ENCODE data around the gene GTF2I. TPM values are rescaled to one million over a fixed set of nuclear protein-coding genes. Genes with fewer than 3 reads are reported as not detected.
"Not testable (repeated sequence)": the region's sequence is repeated elsewhere in the genome, so short reads cannot be mapped to it uniquely, and the experiment has no call there.

The GTF2I gene
- total RNA-seq, 1 donor from 2014 or later: 312 TPM

DNA sequence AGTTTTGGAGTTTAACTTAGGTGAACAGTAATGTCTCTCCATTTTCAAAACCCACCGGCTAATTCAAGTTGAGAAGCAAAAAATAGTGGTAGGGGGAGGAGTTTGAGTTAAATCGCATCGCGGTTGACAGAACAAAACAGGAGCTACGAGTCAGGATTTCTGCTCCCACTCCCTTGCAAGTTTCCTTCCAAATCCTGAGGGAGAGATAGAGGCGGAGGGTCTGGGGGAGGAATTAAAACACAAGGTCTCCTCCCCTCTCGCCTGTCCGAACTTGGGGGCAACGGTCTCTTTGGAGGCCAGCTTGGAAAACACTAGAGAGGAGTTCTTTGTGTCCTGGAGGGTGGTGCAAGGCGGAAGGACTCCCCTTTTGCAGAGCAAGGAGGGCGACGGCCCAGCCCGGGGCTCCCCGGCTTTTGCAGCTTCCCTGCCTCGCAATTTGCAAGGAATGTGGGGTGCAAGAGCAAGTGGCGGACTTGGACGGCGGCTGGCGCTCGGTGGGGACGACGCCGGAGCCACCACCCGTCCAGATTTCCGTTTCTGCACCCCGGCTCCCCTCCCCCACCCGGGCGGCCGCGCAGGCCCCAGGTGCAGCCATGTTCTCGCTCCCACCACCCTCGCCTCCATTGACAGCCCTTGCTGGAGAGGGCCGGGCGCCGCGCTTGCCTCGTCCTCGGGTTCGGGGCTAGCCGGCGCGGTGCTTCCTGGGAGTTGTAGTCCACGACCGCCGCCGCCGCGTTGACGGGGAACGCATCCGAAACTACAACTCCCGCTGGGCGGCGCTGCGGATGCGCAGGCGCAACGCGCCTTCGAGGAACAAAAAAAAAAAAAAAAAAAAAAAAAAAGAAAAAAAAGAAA lies 454 bp upstream of the GTF2I start:
- Mint-ChIP-seq H3K9me3 (ENCODE audit: unreplicated experiment) (no peaks in the 10 kb centered on the region), H3K4me1 (ENCODE audit: unreplicated experiment) (peaks cover 50% of the 10 kb centered on the region), H3K36me3 (ENCODE audit: low read depth, unreplicated experiment) (peaks cover 21% of the 10 kb centered on the region), H3K4me3 (ENCODE audit: unreplicated experiment) (peak overlapping the region; percentile 90), H3K27me3 (ENCODE audit: unreplicated experiment) (peaks cover 8% of the 10 kb centered on the region), H3K27ac (ENCODE audit: unreplicated experiment) (peak overlapping the region; percentile 96)
- peak; percentile 99 for DNase-seq (ENCODE audit: low spot score)
- TF ChIP-seq, protein P1, sequence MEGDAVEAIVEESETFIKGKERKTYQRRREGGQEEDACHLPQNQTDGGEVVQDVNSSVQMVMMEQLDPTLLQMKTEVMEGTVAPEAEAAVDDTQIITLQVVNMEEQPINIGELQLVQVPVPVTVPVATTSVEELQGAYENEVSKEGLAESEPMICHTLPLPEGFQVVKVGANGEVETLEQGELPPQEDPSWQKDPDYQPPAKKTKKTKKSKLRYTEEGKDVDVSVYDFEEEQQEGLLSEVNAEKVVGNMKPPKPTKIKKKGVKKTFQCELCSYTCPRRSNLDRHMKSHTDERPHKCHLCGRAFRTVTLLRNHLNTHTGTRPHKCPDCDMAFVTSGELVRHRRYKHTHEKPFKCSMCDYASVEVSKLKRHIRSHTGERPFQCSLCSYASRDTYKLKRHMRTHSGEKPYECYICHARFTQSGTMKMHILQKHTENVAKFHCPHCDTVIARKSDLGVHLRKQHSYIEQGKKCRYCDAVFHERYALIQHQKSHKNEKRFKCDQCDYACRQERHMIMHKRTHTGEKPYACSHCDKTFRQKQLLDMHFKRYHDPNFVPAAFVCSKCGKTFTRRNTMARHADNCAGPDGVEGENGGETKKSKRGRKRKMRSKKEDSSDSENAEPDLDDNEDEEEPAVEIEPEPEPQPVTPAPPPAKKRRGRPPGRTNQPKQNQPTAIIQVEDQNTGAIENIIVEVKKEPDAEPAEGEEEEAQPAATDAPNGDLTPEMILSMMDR (IDR thresholded peaks at IDR 0.05; ENCODE audit: unreplicated experiment): no peak

DNA sequence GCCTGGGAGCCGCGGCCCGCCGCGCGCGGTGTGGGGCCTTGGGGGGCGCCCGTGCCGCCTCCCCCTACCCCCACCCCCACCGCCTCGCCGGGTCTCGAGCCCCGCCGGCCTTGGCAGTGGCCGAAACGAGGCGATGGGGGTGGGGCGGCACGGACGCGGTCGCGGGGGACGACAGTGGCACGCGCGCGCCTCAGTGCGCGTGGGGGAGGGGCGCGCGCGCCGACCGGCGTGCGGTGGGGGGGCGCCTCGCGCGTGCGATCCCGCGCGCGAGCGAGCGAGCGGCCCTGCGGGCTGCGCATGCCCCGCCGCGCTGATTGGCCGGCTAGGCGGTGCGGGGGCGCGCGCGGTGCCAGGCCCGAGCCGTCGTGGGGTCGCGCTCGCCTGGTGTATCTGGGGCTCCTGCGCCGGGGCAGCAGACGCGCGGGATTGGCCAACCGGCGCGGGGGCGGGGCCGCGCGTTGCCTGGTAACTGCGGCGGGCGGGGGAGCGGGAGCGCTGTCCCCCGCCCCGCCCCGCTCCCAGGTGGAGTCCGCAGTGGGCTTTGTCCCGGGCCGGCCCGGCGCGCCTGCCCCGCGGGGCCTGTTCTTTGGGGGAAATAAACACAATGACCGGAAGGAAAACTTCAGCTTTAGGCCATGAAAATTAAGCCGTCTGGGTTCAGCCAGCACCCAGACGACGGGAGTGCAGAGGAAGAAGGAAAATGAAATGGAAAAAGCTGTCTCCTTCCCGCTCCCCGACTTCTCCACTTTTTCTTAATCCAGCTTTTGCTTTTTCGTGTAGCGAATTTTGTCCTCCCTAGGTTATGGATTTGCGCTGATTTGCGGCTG lies 873 bp downstream of the GTF2I start:
- Mint-ChIP-seq H3K27me3 (ENCODE audit: unreplicated experiment) (peaks cover 8% of the 10 kb centered on the region), H3K9me3 (ENCODE audit: unreplicated experiment) (no peaks in the 10 kb centered on the region), H3K27ac (ENCODE audit: unreplicated experiment) (peak overlapping the region; percentile 97), H3K4me3 (ENCODE audit: unreplicated experiment) (peak overlapping the region; percentile 95), H3K36me3 (ENCODE audit: low read depth, unreplicated experiment) (peaks cover 21% of the 10 kb centered on the region), H3K4me1 (ENCODE audit: unreplicated experiment) (peaks cover 57% of the 10 kb centered on the region)
- TF ChIP-seq, protein P1 (IDR thresholded peaks at IDR 0.05; ENCODE audit: unreplicated experiment): no peak
- DNase-seq (ENCODE audit: low spot score): peak; percentile 99

DNA sequence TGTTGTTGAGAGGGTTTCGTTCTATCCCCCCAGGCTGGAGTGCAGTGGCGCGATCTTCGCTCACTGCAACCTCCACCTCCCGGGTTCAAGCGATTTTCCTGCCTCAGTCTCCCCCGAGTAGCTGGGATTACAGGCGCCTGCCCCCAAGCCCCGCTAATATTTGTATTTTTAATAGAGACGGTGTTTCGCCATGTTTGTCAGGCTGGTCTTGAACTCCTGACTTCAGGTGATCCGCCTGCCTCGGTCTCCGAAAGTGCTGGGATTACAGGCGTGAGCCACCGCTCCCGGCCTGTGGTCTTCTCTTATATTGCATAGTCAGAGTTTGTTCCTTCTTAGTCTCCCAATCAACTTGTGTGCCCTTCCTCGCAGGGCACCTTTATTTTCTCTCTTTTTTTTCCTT lies 2.7 kb downstream of the GTF2I start:
- Mint-ChIP-seq H3K4me3 (ENCODE audit: unreplicated experiment) (peak overlapping the region; percentile 95), H3K36me3 (ENCODE audit: low read depth, unreplicated experiment) (peaks cover 21% of the 10 kb centered on the region), H3K4me1 (ENCODE audit: unreplicated experiment) (peaks cover 60% of the 10 kb centered on the region), H3K27ac (ENCODE audit: unreplicated experiment) (peak overlapping the region; percentile 74)
- H3K27me3 Mint-ChIP-seq (ENCODE audit: unreplicated experiment); DNase-seq (ENCODE audit: low spot score); H3K9me3 Mint-ChIP-seq (ENCODE audit: unreplicated experiment): not testable (repeated sequence)

DNA sequence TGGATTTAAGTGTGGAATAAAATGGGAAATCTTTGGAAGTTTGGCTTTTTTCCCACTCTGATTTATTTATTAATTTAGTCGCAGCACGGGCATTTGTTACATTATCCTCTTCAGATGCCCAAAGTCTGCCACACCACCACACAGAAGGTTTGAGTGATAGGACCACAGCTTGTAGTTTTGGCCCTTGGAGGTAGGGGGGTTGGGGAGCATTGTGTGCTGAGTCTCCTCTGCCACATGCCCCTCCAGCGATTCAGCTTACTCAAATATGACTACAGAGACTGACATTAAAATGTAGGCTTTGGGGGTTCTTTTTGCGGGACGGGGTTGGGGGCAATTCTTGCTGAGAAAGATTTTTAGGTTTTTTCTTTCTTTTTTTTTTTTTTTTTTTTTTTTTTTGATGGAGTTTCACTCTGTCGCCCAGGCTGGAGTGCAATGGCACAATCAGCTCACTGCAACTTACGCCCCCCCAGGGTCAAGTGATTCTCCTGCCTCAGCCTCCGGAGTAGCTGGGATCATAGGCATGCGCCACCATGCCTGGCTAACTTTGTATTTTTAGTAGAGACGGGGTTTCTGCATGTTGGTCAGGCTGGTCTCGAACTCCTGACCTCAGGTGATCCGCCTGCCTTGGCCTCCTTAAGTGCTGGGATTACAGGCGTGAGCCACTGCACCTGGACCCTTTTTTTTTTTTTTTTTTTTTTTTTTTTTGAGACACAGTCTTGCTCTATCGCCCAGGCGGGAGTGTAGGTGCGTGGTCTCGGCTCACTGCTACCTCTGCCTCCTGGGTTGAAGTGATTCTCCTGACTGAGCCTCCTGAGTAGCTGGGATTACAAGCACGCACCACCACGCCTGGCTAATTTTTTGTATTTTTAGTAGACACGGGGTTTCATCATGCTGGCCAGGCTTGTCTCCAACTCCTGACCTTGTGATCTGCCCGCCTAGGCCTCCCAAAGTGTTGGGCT lies 4.6 kb downstream of the GTF2I start:
- Mint-ChIP-seq H3K4me1 (ENCODE audit: unreplicated experiment) (peaks cover 47% of the 10 kb centered on the region), H3K27ac (ENCODE audit: unreplicated experiment) (peak overlapping the region; percentile 80), H3K36me3 (ENCODE audit: low read depth, unreplicated experiment) (peaks cover 21% of the 10 kb centered on the region)
- not testable (repeated sequence) for DNase-seq (ENCODE audit: low spot score); H3K27me3 Mint-ChIP-seq (ENCODE audit: unreplicated experiment); H3K9me3 Mint-ChIP-seq (ENCODE audit: unreplicated experiment); H3K4me3 Mint-ChIP-seq (ENCODE audit: unreplicated experiment)

DNA sequence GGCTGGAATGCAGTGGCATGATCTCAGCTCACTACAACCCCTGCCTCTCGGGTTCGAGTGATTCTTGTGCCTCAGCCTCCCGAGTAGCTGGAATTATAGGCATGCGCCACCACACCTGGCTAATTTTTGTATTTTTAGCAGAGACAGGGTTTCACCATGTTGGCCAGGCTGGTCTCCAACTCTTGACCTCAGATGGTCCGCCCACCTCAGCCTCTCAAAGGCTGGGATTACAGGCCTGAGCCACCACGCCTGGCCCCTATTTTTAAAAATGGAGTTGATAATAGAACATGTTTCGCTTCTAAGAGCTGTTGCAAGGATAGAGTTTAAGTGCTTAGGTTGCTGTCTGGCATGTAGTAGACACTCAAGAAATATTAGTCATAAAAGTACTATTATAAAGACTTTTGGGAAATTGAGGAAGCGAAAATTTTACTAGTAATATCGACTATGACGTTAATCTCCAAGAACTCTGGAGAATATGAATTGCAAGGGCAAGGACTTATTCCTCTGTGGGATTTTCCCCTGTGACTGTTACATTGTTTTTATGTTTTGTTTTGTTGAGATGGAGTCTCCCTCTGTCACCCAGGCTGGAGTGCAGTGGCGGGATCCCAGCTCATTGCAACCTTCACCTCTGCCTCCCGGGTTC lies 7.9 kb downstream of the GTF2I start:
- peaks cover 2% of the 10 kb centered on the region for H3K27me3 Mint-ChIP-seq (ENCODE audit: unreplicated experiment)
- H3K9me3 Mint-ChIP-seq (ENCODE audit: unreplicated experiment): no peaks in the 10 kb centered on the region
- TF ChIP-seq, protein P1 (IDR thresholded peaks at IDR 0.05; ENCODE audit: unreplicated experiment): no peak
- no peak for DNase-seq (ENCODE audit: low spot score)
- H3K4me1 Mint-ChIP-seq (ENCODE audit: unreplicated experiment): peaks cover 32% of the 10 kb centered on the region
- H3K27ac Mint-ChIP-seq (ENCODE audit: unreplicated experiment): peak overlapping the region; percentile 18
- H3K4me3 Mint-ChIP-seq (ENCODE audit: unreplicated experiment): no peak overlapping the region
- H3K36me3 Mint-ChIP-seq (ENCODE audit: low read depth, unreplicated experiment): peaks cover 15% of the 10 kb centered on the region

DNA sequence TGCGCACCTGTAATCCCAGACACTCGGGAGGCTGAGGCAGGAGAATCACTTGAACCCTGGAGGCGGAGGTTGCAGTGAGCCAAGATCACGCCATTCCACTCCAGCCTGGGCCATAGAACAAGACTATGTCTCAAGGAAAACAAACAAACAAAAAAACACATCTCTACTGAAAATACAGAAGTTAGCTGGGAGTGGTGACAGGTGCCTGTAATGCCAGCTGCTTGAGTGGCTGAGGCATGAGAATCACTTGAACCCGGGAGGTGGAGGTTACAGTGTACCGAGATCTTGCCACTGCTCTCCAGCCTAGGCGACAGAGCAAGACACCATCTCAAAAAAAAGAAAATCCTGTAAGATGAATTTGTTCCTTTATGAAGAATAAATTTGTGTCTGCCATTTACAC lies 9.5 kb downstream of the GTF2I start:
- not testable (repeated sequence) for H3K9me3 Mint-ChIP-seq (ENCODE audit: unreplicated experiment); H3K27ac Mint-ChIP-seq (ENCODE audit: unreplicated experiment); H3K27me3 Mint-ChIP-seq (ENCODE audit: unreplicated experiment); DNase-seq (ENCODE audit: low spot score); H3K4me3 Mint-ChIP-seq (ENCODE audit: unreplicated experiment)
- peaks cover 15% of the 10 kb centered on the region for H3K36me3 Mint-ChIP-seq (ENCODE audit: low read depth, unreplicated experiment)
- H3K4me1 Mint-ChIP-seq (ENCODE audit: unreplicated experiment): peaks cover 16% of the 10 kb centered on the region

DNA sequence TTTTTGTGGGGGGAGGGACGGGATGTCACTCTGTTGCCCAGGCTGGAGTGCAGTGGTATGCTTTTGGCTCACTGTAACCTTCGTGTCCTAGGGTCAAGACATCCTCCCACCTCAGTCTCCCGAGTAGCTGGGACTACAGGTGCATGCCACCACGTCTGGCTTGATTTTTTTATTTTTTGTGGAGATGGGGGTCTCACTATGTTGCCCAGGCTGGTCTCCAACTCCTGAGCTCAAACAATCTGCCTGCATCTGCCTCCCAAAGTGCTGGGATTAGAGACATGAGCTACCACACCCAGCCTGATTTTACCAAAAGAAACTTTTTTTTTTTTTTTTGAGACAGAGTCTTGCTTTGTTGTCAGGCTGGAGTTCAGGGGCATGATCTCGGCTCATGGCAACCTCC lies 10.0 kb downstream of the GTF2I start:
- Mint-ChIP-seq H3K4me1 (ENCODE audit: unreplicated experiment) (peaks cover 20% of the 10 kb centered on the region), H3K36me3 (ENCODE audit: low read depth, unreplicated experiment) (peaks cover 15% of the 10 kb centered on the region)
- not testable (repeated sequence) for H3K27me3 Mint-ChIP-seq (ENCODE audit: unreplicated experiment); H3K9me3 Mint-ChIP-seq (ENCODE audit: unreplicated experiment); DNase-seq (ENCODE audit: low spot score); H3K27ac Mint-ChIP-seq (ENCODE audit: unreplicated experiment); H3K4me3 Mint-ChIP-seq (ENCODE audit: unreplicated experiment)
